NCI-H1092 (cell line): ENCODE measurements around the gene SIM2.

Source experiments
- DNase-seq: peaks from one replicate; lab custom pipeline; 2025; lab: John Stamatoyannopoulos, UW

SIM2 gene

DNA sequence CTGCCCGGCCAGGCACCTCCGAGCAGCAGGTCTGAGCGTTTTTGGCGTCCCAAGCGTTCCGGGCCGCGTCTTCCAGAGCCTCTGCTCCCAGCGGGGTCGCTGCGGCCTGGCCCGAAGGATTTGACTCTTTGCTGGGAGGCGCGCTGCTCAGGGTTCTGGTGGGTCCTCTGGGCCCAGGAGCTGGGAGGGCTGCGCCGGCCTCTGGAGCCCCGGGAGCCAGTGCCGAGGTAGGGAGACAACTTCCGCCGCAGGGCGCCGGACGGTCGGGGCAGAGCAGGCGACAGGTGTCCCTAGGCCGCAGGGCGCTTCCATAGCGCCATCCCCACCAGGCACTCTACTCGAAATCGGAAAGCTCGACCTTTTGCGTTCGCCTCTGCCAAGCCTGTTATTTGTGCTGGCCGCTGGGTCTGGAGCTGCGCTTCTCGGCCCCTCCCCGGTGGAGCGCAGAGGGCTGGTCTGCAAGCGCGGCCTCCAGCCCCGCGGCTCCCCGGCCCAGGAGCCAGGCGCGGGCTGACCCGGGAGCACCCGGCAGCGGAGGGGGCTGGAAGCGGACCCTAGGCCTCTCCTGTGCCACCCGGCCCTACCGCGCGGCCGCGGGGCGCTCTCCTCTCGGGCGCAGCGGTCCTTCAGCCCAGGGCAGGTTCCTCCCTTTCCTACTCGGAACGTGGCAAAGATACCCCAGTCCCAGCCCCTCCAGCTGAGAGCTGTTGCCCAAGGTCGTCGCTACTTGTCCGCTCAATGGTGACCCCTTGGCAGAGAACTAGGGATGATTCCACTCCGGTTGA is 2.2 kb downstream of the SIM2 start:
- no peak for DNase-seq

DNA sequence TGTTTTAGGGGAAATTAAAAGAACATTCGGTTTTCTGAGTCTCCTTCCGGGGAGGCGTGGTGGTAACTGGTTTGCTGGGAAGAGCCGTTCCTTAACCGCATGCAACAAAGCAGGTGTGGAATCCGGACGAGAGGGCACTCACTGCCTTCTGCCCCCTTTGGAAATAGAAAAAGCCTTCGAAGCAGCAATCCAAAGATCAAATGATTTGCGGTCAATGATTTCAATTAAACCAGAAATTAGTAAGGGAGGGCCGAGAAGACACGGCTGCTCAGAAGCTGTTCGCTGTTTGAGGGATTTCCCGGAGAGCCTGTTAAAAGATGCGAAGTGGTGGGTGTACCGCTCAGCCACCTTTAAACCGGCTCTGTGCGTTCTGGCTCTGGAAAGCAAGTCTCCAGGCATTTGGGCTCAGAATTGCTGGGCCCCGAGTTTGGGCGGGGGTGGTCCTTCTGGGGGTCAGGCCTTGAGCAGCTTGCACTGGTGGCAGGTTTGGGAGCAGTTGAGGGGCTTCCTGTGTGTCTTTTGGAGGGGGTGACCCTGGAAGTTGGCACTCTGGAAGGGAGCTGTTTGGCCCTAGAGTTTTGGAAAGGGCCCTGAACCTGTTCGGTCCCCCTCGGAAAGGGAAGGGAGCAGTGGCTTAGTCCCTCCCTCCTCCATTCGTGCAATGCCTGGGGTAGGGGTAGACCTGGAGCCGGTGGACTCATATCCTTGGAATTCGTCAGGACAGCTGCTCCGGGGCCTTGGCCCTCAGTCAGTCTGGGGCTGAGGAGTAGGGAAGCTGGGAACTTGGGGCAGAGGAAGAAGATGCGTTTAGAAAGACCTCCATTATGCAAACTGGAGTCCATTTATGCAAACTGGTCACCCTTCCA is 3.1 kb downstream of the SIM2 start:
- no peak for DNase-seq

DNA sequence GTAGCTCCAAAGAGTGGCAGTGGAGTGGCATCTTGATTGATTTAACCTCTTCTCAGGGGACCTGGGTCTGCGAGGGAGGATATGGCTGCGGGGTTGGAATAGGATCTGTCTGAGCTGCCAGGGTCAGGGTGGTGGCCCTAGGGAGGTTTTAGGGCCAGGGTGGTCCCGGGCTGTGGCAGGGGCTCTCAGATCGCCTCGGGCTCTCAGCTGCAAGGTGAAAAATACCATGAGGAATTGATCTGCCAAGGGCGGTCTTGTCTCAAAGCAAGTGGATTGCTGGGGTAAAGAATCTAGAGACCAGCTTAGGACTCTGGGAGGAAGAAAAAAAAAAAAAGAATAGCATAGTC is 3.7 kb downstream of the SIM2 start:
- DNase-seq, result no peak

DNA sequence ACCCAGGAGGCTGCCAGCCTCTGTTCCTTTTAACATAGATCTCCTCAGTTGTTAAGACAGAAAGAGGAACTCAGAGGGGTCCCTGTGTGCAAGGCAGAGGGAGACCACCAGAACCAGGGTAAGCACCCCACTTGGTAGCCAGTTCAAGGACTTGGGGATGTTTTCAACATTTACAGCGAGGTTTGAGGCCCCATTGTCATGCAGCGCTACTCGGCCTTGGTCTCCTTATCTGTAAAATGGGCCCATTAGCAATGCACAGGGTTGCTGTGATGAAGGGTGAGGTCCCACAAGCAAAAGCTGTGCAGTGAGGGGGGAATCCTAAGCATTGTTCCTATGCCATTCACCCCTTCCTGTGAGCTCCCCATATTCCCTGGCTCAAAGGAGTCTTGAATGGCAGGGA is 4.2 kb downstream of the SIM2 start:
- DNase-seq, result no peak

DNA sequence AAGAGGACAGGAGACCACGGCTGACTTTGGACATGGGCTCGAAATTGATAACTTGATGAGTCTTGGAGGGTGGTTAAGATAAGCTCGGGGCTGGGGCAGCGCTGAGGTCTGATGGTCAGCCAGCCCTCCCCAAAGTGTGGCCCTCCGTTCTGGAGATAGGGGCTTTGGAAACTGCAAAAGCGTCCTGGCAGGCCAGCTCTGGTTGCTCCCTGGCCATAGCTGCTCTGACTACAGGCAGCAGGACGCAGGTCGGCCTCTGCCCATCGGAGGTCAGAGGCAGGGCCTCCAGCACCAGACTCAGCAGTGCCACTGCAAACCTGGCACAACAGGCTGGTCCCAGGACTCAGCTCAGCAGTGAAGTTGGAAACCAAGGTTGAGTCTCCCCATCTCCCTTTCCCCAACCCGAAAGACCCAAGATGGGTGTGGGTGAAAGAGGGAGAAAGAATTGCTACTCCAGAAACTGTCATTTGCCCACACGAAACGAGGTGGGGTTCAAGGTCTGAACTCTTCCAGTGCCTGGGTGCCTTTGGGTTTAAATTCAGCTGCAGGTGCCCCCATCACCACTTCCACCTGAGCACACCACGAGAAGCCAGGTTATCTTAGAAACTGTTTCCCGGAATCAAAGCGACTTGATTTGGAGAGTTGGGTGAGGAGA is 4.8 kb downstream of the SIM2 start:
- DNase-seq, result no peak

DNA sequence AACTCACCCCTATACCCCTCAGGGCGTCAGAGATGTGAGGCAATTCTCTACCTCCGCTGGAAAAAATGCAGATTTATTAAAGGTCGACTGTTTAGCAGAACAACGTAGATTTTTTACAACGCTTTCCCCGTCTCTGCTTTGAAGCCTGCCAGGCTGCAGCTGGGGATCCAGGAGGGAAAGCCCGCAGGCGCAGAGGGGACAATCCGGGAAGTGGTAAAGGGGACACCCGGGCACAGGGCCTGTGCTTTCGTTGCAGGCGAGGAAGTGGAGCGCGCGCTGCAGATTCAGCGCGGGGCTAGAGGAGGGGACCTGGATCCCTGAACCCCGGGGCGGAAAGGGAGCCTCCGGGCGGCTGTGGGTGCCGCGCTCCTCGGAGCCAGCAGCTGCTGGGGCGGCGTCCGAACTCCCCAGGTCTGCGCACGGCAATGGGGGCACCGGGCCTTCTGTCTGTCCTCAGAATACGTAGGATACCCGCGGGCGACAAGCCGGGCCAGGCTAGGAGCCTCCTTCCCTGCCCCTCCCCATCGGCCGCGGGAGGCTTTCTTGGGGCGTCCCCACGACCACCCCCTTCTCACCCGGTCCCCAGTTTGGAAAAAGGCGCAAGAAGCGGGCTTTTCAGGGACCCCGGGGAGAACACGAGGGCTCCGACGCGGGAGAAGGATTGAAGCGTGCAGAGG is 5.5 kb downstream of the SIM2 start:
- DNase-seq, result no peak

DNA sequence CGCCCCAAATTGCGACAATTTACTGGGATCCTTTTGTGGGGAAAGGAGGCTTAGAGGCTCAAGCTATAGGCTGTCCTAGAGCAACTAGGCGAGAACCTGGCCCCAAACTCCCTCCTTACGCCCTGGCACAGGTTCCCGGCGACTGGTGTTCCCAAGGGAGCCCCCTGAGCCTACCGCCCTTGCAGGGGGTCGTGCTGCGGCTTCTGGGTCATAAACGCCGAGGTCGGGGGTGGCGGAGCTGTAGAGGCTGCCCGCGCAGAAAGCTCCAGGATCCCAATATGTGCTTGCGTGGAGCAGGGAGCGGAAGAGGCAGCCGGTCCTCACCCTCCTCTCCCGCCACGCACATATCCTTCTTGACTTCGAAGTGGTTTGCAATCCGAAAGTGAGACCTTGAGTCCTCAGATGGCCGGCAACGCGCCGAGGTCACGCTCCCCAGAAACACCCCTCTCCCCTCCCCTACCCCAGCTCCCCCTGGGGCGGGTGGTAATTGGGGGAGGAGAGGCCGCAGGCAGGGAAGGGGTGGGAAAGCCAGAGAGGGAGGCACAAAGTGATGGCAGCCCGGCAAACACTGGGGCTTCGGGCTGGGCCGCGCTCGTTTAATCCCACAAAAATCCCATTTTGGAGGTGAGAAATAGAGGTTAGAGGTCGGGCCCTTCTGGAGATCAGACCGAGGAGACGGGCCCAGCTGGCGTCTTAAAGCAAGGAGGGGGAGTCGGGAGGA is 6.2 kb downstream of the SIM2 start:
- no peak for DNase-seq

DNA sequence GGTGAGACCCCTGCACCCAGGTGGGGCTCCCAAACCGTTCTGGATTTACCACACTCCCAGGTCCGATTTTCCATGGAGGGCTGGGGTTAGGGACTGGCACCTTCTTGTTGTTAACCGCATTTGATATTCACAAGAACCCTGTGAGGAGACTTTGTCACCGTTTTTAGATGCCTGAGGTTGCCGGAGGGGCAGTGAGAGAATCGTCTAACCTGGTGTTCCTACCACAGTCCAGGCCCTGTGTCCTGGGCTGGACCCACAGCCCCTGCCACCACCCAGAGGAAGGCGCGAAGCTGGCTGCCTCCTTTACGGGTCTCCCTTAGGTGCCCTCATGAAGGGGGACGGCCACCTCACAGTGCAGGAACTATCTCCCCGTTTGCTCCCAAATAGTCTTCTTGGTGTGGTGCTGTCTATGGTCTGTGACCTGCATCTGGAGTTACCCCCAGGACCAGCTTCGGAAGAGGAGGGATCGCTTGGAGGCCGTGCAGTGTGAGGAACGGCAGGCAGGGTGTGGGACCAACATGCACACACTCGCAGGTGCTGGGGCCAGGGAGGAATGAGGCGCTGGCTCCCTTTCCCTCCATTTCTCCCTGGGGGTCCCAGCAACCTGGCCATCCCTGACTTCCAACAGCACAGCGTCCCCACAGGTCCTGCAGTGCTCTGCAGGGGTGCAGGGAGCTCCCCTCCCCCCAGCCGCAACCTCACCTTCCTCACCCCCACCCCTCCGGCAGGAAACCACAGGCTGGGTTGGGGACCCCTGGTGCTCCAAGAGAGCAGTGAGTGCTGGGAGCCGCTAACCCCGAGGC is 7.0 kb downstream of the SIM2 start:
- DNase-seq, result no peak

DNA sequence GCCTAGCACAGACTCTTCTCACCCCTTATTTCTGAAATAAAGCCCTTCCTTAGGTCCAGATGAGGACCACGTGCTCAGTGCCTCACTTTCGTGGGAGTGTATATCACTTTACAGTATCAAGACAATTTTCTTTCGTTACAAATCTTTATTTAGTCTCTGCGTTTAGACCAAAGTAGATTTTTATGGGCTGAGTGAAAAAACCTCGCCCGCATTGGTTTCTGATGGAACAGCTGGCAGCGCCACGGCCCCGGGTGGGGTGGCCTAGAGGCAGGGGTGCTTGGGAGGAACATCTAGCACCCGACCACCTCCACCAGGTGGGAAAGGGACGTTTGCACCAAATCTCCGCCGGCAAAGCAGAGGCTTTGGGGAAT is 7.6 kb downstream of the SIM2 start:
- no peak for DNase-seq

DNA sequence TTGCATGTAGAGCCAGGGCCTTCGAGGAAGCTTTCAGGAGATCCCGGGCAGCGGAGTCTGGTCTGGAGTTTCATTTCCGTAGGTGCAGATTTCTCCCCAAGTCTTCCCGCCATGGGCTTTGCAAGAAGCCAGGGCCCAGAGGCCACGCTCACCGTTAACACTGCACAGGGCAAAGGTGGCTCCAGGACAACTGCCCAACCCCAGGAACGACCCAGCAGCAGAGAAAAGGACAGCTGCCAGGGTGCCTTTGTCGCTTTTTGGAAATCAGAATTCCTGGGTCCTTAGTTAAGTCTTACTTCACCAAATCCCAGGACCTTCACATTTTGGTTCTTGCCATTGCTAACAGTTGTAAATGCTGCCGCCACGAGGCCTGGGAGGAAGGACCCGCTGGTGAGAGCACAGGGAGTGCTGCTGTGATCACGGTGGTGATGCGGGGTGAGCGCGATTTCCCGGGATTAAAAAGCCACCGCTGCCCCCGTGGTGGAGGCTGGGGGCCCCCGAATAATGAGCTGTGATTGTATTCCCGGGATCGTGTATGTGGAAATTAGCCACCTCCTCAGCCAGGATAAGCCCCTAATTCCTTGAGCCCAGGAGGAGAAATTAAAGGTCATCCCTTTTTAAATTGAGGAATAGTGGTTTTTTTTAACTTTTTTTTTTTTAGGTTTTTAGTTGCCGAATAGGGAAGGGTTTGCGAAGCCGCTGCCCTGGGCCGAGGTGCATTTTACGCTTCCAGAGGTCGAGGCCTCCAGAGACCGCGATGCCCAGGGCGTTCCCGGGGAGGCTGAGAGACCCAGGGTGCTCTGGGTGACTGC is 8.2 kb downstream of the SIM2 start:
- no peak for DNase-seq

DNA sequence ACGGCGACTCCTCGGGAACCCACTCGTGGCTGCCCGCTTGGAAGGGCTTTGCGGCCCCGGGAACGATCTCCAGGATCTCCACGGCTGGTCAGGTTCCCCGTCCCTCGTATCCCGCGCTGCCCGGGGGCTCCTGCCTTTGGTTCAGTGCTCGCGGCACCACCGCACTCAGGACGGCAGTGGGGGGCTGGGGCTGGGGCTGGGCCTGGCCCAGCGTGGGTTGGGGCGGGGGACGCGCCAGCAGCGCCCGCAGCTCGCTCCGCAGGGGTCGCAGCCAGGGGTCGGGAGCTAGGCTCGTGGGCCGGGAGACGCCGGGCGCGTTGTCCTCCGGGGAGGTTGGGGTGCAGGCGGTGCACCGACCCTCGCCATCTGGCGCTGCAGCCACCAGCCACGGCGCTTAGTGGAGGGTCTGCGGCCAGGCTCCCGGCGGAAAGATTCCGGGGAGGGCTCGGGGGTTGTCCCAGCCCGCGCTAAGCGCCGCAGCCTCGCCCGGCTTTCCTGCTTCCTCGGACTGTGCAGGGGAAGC is 8.9 kb downstream of the SIM2 start:
- DNase-seq, result no peak

DNA sequence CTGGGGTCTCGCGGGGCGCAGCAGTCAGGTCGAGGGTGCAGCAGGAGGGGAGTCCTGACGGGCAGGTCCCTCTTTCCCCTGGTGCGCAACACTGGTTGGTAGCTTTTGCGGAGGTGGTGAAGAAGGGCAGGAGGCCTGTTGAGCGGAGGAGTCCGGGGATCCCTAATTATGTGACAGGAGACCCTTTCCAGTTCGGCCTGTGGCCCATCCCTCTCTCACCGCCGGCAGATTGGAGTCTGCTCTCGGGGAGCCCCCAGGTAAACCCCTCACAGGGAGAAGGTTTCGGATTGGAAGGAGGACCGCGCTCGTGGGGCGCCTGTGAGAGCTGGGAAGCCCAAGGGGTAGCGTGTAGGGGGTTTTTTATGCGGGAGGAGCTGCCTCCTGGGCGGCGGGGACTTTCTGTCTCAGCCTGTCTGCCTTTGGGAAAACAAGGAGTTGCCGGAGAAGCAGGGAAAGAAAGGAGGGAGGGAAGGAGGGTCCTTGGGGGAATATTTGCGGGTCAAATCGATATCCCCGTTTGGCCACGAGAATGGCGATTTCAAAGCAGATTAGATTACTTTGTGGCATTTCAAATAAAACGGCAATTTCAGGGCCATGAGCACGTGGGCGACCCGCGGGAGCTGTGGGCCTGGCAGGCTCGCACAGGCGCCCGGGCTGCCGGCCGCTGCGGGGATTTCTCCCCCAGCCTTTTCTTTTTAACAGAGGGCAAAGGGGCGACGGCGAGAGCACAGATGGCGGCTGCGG is 9.5 kb downstream of the SIM2 start:
- no peak for DNase-seq

DNA sequence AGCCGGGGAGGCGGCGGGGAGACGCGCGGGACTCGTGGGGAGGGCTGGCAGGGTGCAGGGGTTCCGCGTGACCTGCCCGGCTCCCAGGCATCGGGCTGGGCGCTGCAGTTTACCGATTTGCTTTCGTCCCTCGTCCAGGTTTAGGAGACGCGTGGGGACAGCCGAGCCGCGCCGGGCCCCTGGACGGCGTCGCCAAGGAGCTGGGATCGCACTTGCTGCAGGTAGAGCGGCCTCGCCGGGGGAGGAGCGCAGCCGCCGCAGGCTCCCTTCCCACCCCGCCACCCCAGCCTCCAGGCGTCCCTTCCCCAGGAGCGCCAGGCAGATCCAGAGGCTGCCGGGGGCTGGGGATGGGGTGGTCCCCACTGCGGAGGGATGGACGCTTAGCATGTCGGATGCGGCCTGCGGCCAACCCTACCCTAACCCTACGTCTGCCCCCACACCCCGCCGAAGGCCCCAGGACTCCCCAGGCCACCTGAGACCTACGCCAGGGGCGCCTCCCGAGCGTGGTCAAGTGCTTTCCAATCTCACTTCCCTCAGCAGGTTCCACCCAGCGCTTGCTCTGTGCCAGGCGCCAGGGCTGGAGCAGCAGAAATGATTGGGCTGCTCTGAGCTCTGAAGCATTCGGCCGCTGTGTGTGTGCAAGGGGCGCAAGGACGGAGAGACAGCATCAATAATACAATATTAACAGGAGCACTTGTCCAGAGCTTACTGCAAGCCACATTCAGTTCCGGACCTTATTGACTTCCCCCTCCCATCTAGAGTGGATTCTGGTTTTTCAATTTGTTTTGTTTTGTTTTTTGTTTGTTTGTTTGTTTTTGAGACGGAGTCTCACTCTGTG is 10.3 kb downstream of the SIM2 start:
- DNase-seq, result no peak

DNA sequence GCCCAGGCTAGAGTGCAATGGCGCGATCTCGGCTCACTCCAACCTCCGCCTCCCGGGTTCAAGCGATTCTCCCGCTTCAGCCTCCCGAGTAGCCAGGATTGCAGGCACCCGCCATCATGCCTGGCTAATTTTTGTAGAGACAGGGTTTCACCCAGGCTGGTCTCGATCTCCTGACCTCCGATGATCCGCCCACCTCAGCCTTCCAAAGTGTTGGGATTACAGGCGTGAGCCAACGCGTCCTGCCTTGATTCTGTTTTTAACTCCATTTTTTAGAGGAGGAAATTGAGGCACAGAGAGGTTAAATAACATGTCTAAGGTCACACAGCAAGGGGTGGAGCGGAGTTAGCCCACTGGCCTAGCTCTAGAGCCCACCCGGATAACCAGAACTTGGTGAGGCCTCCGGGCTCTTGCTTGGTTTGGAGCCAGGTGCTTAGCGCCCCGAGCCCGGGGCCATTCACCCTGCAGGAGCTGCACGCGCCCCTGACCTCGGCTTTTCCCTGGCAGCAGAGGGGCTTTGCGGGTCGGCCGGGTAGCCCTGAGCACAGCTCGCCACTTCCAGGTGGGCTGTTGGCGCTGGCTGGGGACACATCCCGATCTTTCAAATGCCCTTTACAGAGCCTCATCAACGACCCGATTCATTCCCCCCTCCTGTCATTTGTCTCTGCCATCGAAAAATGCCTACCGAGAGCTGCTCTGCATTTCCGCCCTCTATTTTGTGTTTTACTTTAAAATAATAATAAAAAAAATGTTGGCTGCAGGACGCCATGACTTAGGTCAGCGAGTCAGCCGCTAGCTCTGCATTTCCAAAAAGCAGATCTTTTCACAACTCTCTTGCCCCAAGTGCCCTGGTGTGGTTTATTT is 11.2 kb downstream of the SIM2 start:
- DNase-seq, result no peak

DNA sequence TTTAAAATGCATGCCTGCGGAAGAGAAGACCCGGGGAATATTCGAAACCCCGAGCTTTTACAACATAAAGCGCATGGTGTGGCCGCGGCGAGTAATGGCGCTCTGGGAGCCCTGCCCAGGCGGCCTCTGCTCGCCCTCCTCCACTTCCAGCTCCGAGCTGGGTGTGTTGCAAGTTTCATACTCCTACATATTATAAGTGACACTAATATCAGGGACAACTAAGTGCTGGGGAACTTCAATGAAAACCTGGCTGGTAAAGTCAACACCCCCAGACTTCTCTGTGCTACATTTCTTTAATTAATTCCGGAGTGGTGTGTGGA is 11.8 kb downstream of the SIM2 start:
- no peak for DNase-seq

DNA sequence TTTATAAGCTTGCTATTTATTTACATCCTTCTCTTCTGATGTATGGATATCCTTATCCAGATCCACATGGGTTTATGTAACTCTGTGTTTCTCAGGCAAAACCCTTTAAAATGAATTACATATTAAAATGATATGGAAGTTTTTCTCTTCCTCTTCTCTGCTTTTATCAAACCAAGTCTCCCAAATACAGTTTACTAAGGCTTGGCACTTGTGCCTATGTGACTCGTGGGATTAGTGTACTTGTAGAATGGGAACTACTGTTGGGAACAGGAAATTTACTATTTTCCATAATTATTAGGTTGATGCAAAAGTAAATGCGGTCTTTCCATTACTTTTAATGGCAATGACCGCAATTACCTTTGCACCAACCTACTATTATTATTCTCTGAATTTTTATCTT is 14.8 kb downstream of the SIM2 start:
- no peak for DNase-seq

DNA sequence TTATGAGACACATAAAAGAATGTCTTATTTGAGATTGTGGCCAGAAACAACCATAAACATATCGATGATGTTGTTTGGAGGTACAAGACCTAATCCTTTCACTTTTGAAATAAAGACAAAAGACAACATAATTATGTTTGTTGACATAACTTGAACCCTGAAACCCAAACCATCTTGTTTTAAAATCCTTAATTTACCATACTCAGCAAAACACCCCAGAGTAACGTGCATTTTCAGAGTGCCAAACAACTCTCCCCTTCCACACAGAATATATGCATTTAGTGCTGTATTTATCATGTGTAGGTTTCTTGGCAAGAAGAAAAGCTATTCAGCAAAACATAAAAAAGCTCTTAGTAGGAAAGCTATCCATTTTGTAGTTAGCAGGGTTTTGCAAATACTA is 17.5 kb downstream of the SIM2 start:
- no peak for DNase-seq
